NCI-H1436 (cell line): Measurements from ENCODE around the gene ADGRD1.
"Not testable (repeated sequence)": the region's sequence is repeated elsewhere in the genome, so short reads cannot be mapped to it uniquely, and the experiment has no call there.

Experiments used
- DNase-seq: peaks from one replicate; lab custom pipeline; 2025; lab: John Stamatoyannopoulos, UW

Gene ADGRD1

GRCh38 chr12:131121705-131122405 lies 168.1 kb downstream of the ADGRD1 start:
- DNase-seq = no peak

GRCh38 chr12:131122631-131123030 lies 168.9 kb downstream of the ADGRD1 start:
- no peak for DNase-seq

- DNase-seq = no peak
Observed at GRCh38 chr12:131123817-131124216, 170.1 kb downstream of the ADGRD1 start.

- DNase-seq = no peak
Observed at GRCh38 chr12:131124487-131125280, 171.0 kb downstream of the ADGRD1 start.

GRCh38 chr12:131126662-131127173 lies 173.0 kb downstream of the ADGRD1 start:
- DNase-seq = no peak

GRCh38 chr12:131128556-131128955 lies 174.8 kb downstream of the ADGRD1 start:
- no peak for DNase-seq

GRCh38 chr12:131128966-131129619 lies 175.4 kb downstream of the ADGRD1 start:
- DNase-seq = not testable (repeated sequence)

GRCh38 chr12:131129839-131130238 lies 176.1 kb downstream of the ADGRD1 start:
- no peak for DNase-seq

GRCh38 chr12:131130311-131130911 lies 176.7 kb downstream of the ADGRD1 start:
- no peak for DNase-seq

- no peak for DNase-seq
Observed at GRCh38 chr12:131131077-131131807, 177.5 kb downstream of the ADGRD1 start.

- no peak for DNase-seq
Observed at GRCh38 chr12:131131808-131132117, 178.1 kb downstream of the ADGRD1 start.

GRCh38 chr12:131132118-131132892 lies 178.6 kb downstream of the ADGRD1 start:
- DNase-seq = peak; percentile 30

GRCh38 chr12:131133015-131133905 lies 179.6 kb downstream of the ADGRD1 start:
- no peak for DNase-seq

GRCh38 chr12:131133994-131134393 lies 180.3 kb downstream of the ADGRD1 start:
- no peak for DNase-seq

- DNase-seq = no peak
Observed at GRCh38 chr12:131134523-131135310, 181.0 kb downstream of the ADGRD1 start.

GRCh38 chr12:131135311-131135785 lies 181.6 kb downstream of the ADGRD1 start:
- no peak for DNase-seq

- DNase-seq = no peak
Observed at GRCh38 chr12:131135786-131136538, 182.3 kb downstream of the ADGRD1 start.

GRCh38 chr12:131136539-131136872 lies 182.8 kb downstream of the ADGRD1 start:
- DNase-seq = no peak
